RWPE2 (cell line): ENCODE results near the gene NECTIN1.

Experiments used
- ATAC-seq: fragments of 200-7000 bp; cut with Tn5 transposase; 3 replicates; pipeline ENCODE4 v1.9.1; 2021; ENCODE audit warnings: low read depth
- DNase-seq: peaks from one replicate; pipeline ENCODE4 v3.0.0-alpha.2; 2020; ENCODE audit warnings: low spot score
- H3K27ac ChIP-seq: fragments of 450-650 bp; 2 replicates; pipeline ENCODE4 v1.5.1; 2017; ENCODE audit warnings: mild to moderate bottlenecking; ENCODE audit not compliant: poor library complexity, severe bottlenecking
- H3K27me3 ChIP-seq: fragments of 250-450 bp; sonication (Bioruptor Pico); 2 replicates; pipeline ENCODE4 v1.5.1; 2021; ENCODE audit warnings: mild to moderate bottlenecking, moderate library complexity; ENCODE audit not compliant: insufficient read depth, poor library complexity, severe bottlenecking
- H3K36me3 ChIP-seq: fragments of 250-450 bp; sonication (Bioruptor Pico); 2 replicates; pipeline ENCODE4 v1.5.1; 2020; ENCODE audit warnings: low read depth, mild to moderate bottlenecking, moderate library complexity
- H3K4me1 ChIP-seq: fragments of 250-450 bp; sonication (Bioruptor Pico); 2 replicates; pipeline ENCODE4 v1.5.1; 2021; ENCODE audit warnings: mild to moderate bottlenecking, moderate library complexity; ENCODE audit not compliant: insufficient read depth, poor library complexity, severe bottlenecking
- H3K4me3 ChIP-seq: fragments of 250-450 bp; sonication (Bioruptor Pico); 2 replicates; pipeline ENCODE4 v1.5.1; 2021; ENCODE audit warnings: mild to moderate bottlenecking, moderate library complexity; ENCODE audit not compliant: severe bottlenecking
- H3K9me3 ChIP-seq: fragments of 250-450 bp; sonication (Bioruptor Pico); 2 replicates; pipeline ENCODE4 v1.5.1; 2021; ENCODE audit warnings: mild to moderate bottlenecking, moderate library complexity; ENCODE audit not compliant: severe bottlenecking
- CTCF ChIP-seq: fragments of 450-650 bp; IDR thresholded peaks from one replicate; pipeline ENCODE4 v1.5.1; 2017; ENCODE audit warnings: mild to moderate bottlenecking, moderate library complexity; ENCODE audit not compliant: poor library complexity, severe bottlenecking

The NECTIN1 gene

DNA sequence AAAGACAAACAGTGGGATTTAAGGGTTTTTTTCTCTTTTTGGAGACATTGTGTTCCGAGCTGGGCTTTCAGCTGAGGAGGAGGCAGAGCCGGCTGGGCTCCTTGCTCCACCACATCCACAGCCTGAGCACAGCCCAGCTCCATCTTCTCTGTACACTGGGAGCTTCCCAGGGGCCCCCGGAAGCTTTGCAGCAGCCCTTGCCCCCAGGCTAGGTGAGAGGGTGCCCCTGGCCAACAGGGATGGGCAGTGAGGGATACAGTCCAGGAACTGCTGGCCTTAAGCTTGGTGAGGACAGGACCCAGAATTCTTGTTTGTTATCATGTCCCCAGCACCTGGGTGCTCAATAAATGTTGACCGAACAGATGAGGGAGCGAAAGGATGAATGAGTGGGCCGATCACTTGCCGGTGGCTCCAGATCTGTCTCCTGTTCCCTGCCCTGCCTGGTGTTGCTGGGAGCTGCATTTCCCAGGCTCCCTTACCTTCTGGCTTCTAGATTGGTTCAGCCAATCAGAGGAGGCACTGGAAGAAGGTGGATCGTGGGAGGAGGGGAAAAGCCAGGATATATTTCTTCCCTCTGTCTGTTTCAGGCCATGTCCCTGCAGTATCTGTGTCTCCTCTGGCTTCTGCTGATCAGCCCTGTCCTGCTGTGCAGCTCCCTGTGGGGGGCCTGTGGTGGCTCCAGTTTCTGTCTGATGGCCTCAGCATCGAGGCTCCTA is 26.5 kb upstream of the NECTIN1 start:
- Histone ChIP-seq H3K36me3 (no peaks in the 10 kb centered on the region), H3K27ac (no peak overlapping the region), H3K27me3 (no peaks in the 10 kb centered on the region), H3K4me1 (peaks cover 11% of the 10 kb centered on the region), H3K9me3 (no peaks in the 10 kb centered on the region), H3K4me3 (no peak overlapping the region)
- ATAC-seq (no peak), DNase-seq (no peak)
- no peak for TF ChIP-seq CTCF

- Histone ChIP-seq H3K4me3 (no peak overlapping the region), H3K36me3 (no peaks in the 10 kb centered on the region), H3K4me1 (peaks cover 11% of the 10 kb centered on the region), H3K27ac (no peak overlapping the region), H3K9me3 (no peaks in the 10 kb centered on the region), H3K27me3 (no peaks in the 10 kb centered on the region)
- DNase-seq (peak; percentile 32), ATAC-seq (no peak)
- TF ChIP-seq CTCF: no peak
Measured at GRCh38 chr11:119754656-119755355, 25.8 kb upstream of the NECTIN1 start.

DNA sequence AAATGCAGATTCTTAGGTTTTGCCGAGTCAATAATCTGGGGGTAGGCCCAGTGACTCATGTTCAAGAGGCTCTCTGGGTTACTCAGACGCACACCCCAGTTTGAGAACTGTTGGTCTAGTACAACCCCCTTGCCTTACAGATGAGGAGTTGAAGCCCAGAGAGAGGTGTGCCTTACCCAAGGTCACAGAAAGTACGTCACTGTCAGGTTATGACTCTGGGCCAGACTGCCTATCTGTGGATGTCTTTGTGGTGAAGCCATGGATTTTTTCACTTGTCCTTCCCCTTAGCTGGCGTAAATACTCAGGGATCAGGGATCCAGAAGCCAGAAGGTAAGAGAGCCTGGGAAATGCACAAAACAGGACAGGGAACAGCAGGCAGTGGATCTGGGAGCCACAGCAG is 25.2 kb upstream of the NECTIN1 start:
- DNase-seq (no peak), ATAC-seq (no peak)
- H3K27ac ChIP-seq: no peak overlapping the region
- no peaks in the 10 kb centered on the region for H3K27me3 ChIP-seq
- H3K9me3 ChIP-seq: no peaks in the 10 kb centered on the region
- no peaks in the 10 kb centered on the region for H3K36me3 ChIP-seq
- peaks cover 6% of the 10 kb centered on the region for H3K4me1 ChIP-seq
- TF ChIP-seq CTCF: no peak
- H3K4me3 ChIP-seq: no peak overlapping the region

GRCh38 chr11:119752946-119753345 is 23.9 kb upstream of the NECTIN1 start:
- Histone ChIP-seq H3K36me3 (no peaks in the 10 kb centered on the region), H3K4me3 (no peak overlapping the region), H3K4me1 (no peaks in the 10 kb centered on the region), H3K27ac (no peak overlapping the region), H3K27me3 (no peaks in the 10 kb centered on the region), H3K9me3 (no peaks in the 10 kb centered on the region)
- DNase-seq (no peak), ATAC-seq (no peak)
- no peak for TF ChIP-seq CTCF

GRCh38 chr11:119752345-119752871 is 23.4 kb upstream of the NECTIN1 start:
- H3K4me3 ChIP-seq: no peak overlapping the region
- H3K27me3 ChIP-seq: no peaks in the 10 kb centered on the region
- H3K36me3 ChIP-seq: no peaks in the 10 kb centered on the region
- H3K4me1 ChIP-seq: no peaks in the 10 kb centered on the region
- ATAC-seq: peak; percentile 59
- TF ChIP-seq CTCF: no peak
- H3K27ac ChIP-seq: no peak overlapping the region
- no peak for DNase-seq
- H3K9me3 ChIP-seq: no peaks in the 10 kb centered on the region
